H1 (cell line): Measurements from ENCODE around the gene MYOM3. TPM values are rescaled to one million over a fixed set of nuclear protein-coding genes. Genes with fewer than 3 reads are reported as not detected.

Experiments used
- CTCF ChIA-PET: fragments of 300-600 bp; sonication (Branson Sonifier 250); formaldehyde crosslinking; loops from one replicate; lab custom pipeline; 2021; ENCODE audit not compliant: partially characterized antibody; lab: Charles Lee
- POLR2A ChIA-PET: fragments of 300-600 bp; sonication (Branson Sonifier 250); formaldehyde crosslinking; loops from one replicate; lab custom pipeline; 2021; ENCODE audit warnings: inconsistent platforms; ENCODE audit not compliant: partially characterized antibody; lab: Charles Lee
- DNase-seq, 2 experiments: peaks; one replicate each; pipeline versions ENCODE4 v3.0.0 to v3.0.0-alpha.2; 2010 to 2022; ENCODE audit warnings: low spot score in 2 of 2, low read depth in 1 of 2, mixed read lengths in 1 of 2
- FAIRE-seq: peaks from 2 replicates; lab custom pipeline; 2011; peaks lifted over from hg19 to GRCh38; lab: Jason Lieb, UNC
- H2AFZ ChIP-seq: 2 replicates; pipeline ENCODE4 v1.8.1; 2012; ENCODE audit warnings: low read length, inconsistent platforms
- H2AK5ac ChIP-seq: 2 replicates; pipeline ENCODE4 v1.6.1; 2013; ENCODE audit warnings: low read depth, low read length
- H2BK120ac ChIP-seq: replicated peaks from 2 replicates; pipeline ENCODE3; 2013; ENCODE audit warnings: low read depth, low read length, inconsistent platforms
- H2BK12ac ChIP-seq: 2 replicates; pipeline ENCODE4 v1.6.1; 2013; ENCODE audit warnings: low read depth, low read length
- H2BK15ac ChIP-seq: 2 replicates; pipeline ENCODE4 v1.6.1; 2013; ENCODE audit warnings: low read length
- H2BK20ac ChIP-seq: 2 replicates; pipeline ENCODE4 v1.6.1; 2013; ENCODE audit warnings: low read length
- H2BK5ac ChIP-seq: 2 replicates; pipeline ENCODE4 v1.6.1; 2013; ENCODE audit warnings: low read depth, low read length
- H3K14ac ChIP-seq: 2 replicates; pipeline ENCODE4 v1.6.1; 2013; ENCODE audit warnings: inconsistent platforms; ENCODE audit not compliant: insufficient read length
- H3K18ac ChIP-seq: 2 replicates; pipeline ENCODE4 v1.6.1; 2013; ENCODE audit warnings: low read length; ENCODE audit errors: extremely low read depth
- H3K23ac ChIP-seq: 2 replicates; pipeline ENCODE4 v1.6.1; 2013; ENCODE audit warnings: inconsistent platforms; ENCODE audit not compliant: insufficient read length
- H3K23me2 ChIP-seq: 2 replicates; pipeline ENCODE4 v1.6.1; 2013; ENCODE audit warnings: low read depth, low read length
- H3K27ac ChIP-seq: 2 replicates; pipeline ENCODE4 v1.6.1; 2011; ENCODE audit warnings: low read depth, low read length, inconsistent platforms
- H3K27me3 ChIP-seq, 4 experiments: replicated peaks in 1 of 4; 1 replicate in 1 of 4; 2 replicates in 3 of 4; pipeline versions ENCODE4 v1.6.1 to v1.8.1; 2011 to 2013; ENCODE audit warnings: low read length in 3 of 4, mild to moderate bottlenecking in 3 of 4, inconsistent platforms in 2 of 4, mixed read lengths in 2 of 4, moderate library complexity in 1 of 4; ENCODE audit not compliant: control insufficient read depth in 3 of 4, insufficient read depth in 3 of 4; ENCODE audit errors: extremely low read depth in 1 of 4
- H3K36me3 ChIP-seq, 4 experiments: 2 replicates each; pipeline versions ENCODE4 v1.6.1 to v1.8.1; 2011 to 2013; ENCODE audit warnings: mild to moderate bottlenecking in 4 of 4, low read length in 3 of 4, moderate library complexity in 2 of 4, control low read depth in 1 of 4, inconsistent platforms in 1 of 4; ENCODE audit not compliant: insufficient read depth in 4 of 4, control insufficient read depth in 2 of 4
- H3K4ac ChIP-seq: replicated peaks from 2 replicates; pipeline ENCODE3; 2013; ENCODE audit warnings: low read length, low read depth, mixed read lengths, inconsistent platforms; ENCODE audit not compliant: insufficient read length
- H3K4me1 ChIP-seq, 4 experiments: replicated peaks in 1 of 4; 1 replicate in 1 of 4; 2 replicates in 3 of 4; pipeline versions ENCODE4 v1.6.1 to v1.8.1; 2011 to 2013; ENCODE audit warnings: low read length in 3 of 4, inconsistent platforms in 2 of 4, mixed read lengths in 1 of 4; ENCODE audit not compliant: insufficient read depth in 4 of 4, control insufficient read depth in 3 of 4
- H3K4me2 ChIP-seq, 2 experiments: 2 replicates each; pipeline versions ENCODE4 v1.6.1 to v1.8.1; 2011 to 2013; ENCODE audit warnings: low read depth in 2 of 2, low read length in 2 of 2, control low read depth in 1 of 2, inconsistent platforms in 1 of 2, mild to moderate bottlenecking in 1 of 2; ENCODE audit not compliant: insufficient read depth in 1 of 2
- H3K4me3 ChIP-seq, 4 experiments: fragments of 200-600, 300-600 bp in 1 of 4; sonication (generic), shearing (Covaris generic), sonication (Bioruptor Twin) in 1 of 4; 2 replicates each; pipeline versions ENCODE4 v1.5.1 to v1.8.1; 2011 to 2016; ENCODE audit warnings: low read length in 4 of 4, low read depth in 3 of 4, control low read depth in 2 of 4, inconsistent platforms in 2 of 4, mild to moderate bottlenecking in 2 of 4, mixed read lengths in 1 of 4, moderate library complexity in 1 of 4; ENCODE audit not compliant: insufficient read depth in 2 of 4; ENCODE audit errors: extremely low read depth in 1 of 4
- H3K56ac ChIP-seq: replicated peaks from 2 replicates; pipeline ENCODE3; 2013; ENCODE audit warnings: low read depth, mild to moderate bottlenecking, mixed read lengths, low read length, inconsistent platforms; ENCODE audit not compliant: insufficient read length
- H3K79me1 ChIP-seq: 2 replicates; pipeline ENCODE4 v1.6.1; 2013; ENCODE audit warnings: low read depth, low read length, control low read depth
- H3K79me2 ChIP-seq, 2 experiments: 2 replicates each; pipeline versions ENCODE4 v1.6.1 to v1.8.1; 2012 to 2013; ENCODE audit warnings: low read length in 2 of 2, mild to moderate bottlenecking in 2 of 2, inconsistent platforms in 1 of 2; ENCODE audit not compliant: insufficient read depth in 2 of 2, control insufficient read depth in 1 of 2
- H3K9ac ChIP-seq, 4 experiments: replicated peaks in 1 of 4; 1 replicate in 1 of 4; 2 replicates in 3 of 4; pipeline versions ENCODE4 v1.6.1 to v1.8.1; 2011 to 2013; ENCODE audit warnings: low read depth in 3 of 4, low read length in 3 of 4, control low read depth in 2 of 4, mild to moderate bottlenecking in 2 of 4, moderate library complexity in 2 of 4, inconsistent platforms in 1 of 4; ENCODE audit errors: extremely low read depth in 1 of 4
- H3K9me3 ChIP-seq, 2 experiments: 2 replicates each; pipeline versions ENCODE4 v1.6.1 to v1.8.1; 2012 to 2013; ENCODE audit warnings: mild to moderate bottlenecking in 2 of 2, moderate library complexity in 2 of 2, control low read depth in 1 of 2, inconsistent platforms in 1 of 2, low read depth in 1 of 2, low read length in 1 of 2, mixed read lengths in 1 of 2; ENCODE audit not compliant: insufficient read depth in 2 of 2
- H4K20me1 ChIP-seq, 2 experiments: replicated peaks in 1 of 2; 2 replicates each; pipeline versions ENCODE3 to v1.8.1; 2011 to 2013; ENCODE audit warnings: inconsistent platforms in 2 of 2, low read length in 2 of 2, mild to moderate bottlenecking in 1 of 2; ENCODE audit not compliant: insufficient read depth in 2 of 2, control insufficient read depth in 1 of 2
- H4K5ac ChIP-seq: 2 replicates; pipeline ENCODE4 v1.6.1; 2013; ENCODE audit warnings: low read length, low read depth, mixed read lengths, inconsistent platforms; ENCODE audit not compliant: insufficient read length
- H4K8ac ChIP-seq: 2 replicates; pipeline ENCODE4 v1.8.0; 2013; ENCODE audit warnings: mild to moderate bottlenecking, moderate library complexity, low read length, inconsistent platforms; ENCODE audit not compliant: insufficient read depth; ENCODE audit errors: extremely low read depth
- H4K91ac ChIP-seq: replicated peaks from 2 replicates; pipeline ENCODE3; 2013; ENCODE audit warnings: low read length, mixed read lengths, inconsistent platforms; ENCODE audit not compliant: insufficient read length
- ASH2L ChIP-seq: fragments of 200-600, 300-600 bp; sonication (generic); IDR thresholded peaks from one replicate; pipeline ENCODE4 v1.7.1; 2017; ENCODE audit warnings: low read length
- BCL11A ChIP-seq, 2 experiments: IDR thresholded peaks; one replicate each; pipeline ENCODE4 v1.6.1; 2011; ENCODE audit warnings: low read depth in 2 of 2, low read length in 2 of 2, mild to moderate bottlenecking in 2 of 2
- CBX5 ChIP-seq: fragments of 300-800, 300-1000 bp; sonication (generic); IDR thresholded peaks from 2 replicates; pipeline ENCODE4 v1.7.1; 2016; ENCODE audit warnings: antibody characterized with exemption, low read length, low read depth
- CBX8 ChIP-seq: fragments of 300-800, 300-1000 bp; sonication (generic); IDR thresholded peaks from 2 replicates; pipeline ENCODE4 v1.7.1; 2016; ENCODE audit warnings: low read depth, low read length, borderline replicate concordance
- CEBPB ChIP-seq: IDR thresholded peaks from 2 replicates; pipeline ENCODE4 v1.6.1; 2012; ENCODE audit warnings: low read depth, low read length
- CHD2 ChIP-seq: IDR thresholded peaks from 2 replicates; pipeline ENCODE4 v1.6.1; 2012; ENCODE audit warnings: low read length, improper control_type of control experiment
- CTBP2 ChIP-seq: IDR thresholded peaks from 2 replicates; pipeline ENCODE4 v1.7.0; 2011; ENCODE audit warnings: borderline replicate concordance, mild to moderate bottlenecking, moderate library complexity, mixed read lengths, low read length; ENCODE audit not compliant: insufficient read depth, insufficient read length
- KDM5A ChIP-seq: fragments of 200-600 bp; IDR thresholded peaks from 2 replicates; pipeline ENCODE4 v1.7.1; 2012; ENCODE audit warnings: mild to moderate bottlenecking, low read length, inconsistent platforms, mixed read lengths
- POLR2A ChIP-seq, 2 experiments: IDR thresholded peaks; 1 replicate in 1 of 2; 2 replicates in 1 of 2; pipeline ENCODE4 v1.6.1; 2011; ENCODE audit warnings: low read depth in 2 of 2, low read length in 2 of 2, mild to moderate bottlenecking in 2 of 2; ENCODE audit errors: control extremely low read depth in 1 of 2
- RFX5 ChIP-seq: IDR thresholded peaks from 2 replicates; pipeline ENCODE4 v1.6.1; 2011; ENCODE audit warnings: low read depth, low read length, improper control_type of control experiment, borderline replicate concordance
- SIN3A ChIP-seq, 2 experiments: IDR thresholded peaks in 1 of 2; conservative IDR thresholded peaks in 1 of 2; 2 replicates each; pipeline ENCODE4 v1.6.1; 2011 to 2012; ENCODE audit warnings: low read length in 2 of 2, improper control_type of control experiment in 1 of 2, low read depth in 1 of 2, mild to moderate bottlenecking in 1 of 2
- WGBS, 2 experiments: shearing (Covaris generic) in 1 of 2; methylation state at CpG; one replicate each; pipeline versions ENCODE4 v1.1.6 to v1.1.7; 2013 to 2015; ENCODE audit warnings: low lambda C conversion rate in 2 of 2, mixed read lengths in 2 of 2, inconsistent platforms in 1 of 2, low coverage in 1 of 2, missing lambda C conversion rate in 1 of 2; ENCODE audit not compliant: insufficient replicate concordance in 2 of 2, insufficient coverage in 1 of 2, insufficient read length in 1 of 2; ENCODE audit errors: extremely low coverage in 1 of 2, missing lambda C conversion rate in 1 of 2; 5-methylcytosine and 5-hydroxymethylcytosine counted together
- polyA plus RNA-seq, 7 experiments: library from polyadenylated mRNA; depleted of rRNA in 3 of 7; stranded (reverse) in 5 of 7; unstranded in 2 of 7; fragments of >200 nt in 5 of 7; fragments of 200-250 nt in 2 of 7; gene quantifications; 1 replicate in 5 of 7; 2 replicates in 1 of 7; 4 replicates in 1 of 7; pipeline versions ENCODE4 v1.2.1 to v1.2.3, GENCODE V29; 2011 to 2013; ENCODE audit warnings: missing spikeins in 2 of 7, mixed read lengths in 2 of 7
- total RNA-seq: library from RNA; stranded (reverse); fragmentation: NEBNext Ultra II Directional; extraction: Animal tissue kit (Norgen Biotek cat#: 25700); gene quantifications from 2 replicates; pipeline ENCODE4 v1.2.1, GENCODE V29; 2021
- TF ChIP-seq, protein P1 (sequence below): IDR thresholded peaks from 2 replicates; pipeline ENCODE4 v1.6.1; 2011; ENCODE audit warnings: low read depth, mild to moderate bottlenecking, low read length; ENCODE audit not compliant: insufficient read depth

MYOM3 gene
- total and polyA plus RNA-seq, 2 of the 8 experiments (the other 6 are each of a cell fraction or from before 2014, with no cell fraction given), result 0.08 to 0.09 TPM

DNA sequence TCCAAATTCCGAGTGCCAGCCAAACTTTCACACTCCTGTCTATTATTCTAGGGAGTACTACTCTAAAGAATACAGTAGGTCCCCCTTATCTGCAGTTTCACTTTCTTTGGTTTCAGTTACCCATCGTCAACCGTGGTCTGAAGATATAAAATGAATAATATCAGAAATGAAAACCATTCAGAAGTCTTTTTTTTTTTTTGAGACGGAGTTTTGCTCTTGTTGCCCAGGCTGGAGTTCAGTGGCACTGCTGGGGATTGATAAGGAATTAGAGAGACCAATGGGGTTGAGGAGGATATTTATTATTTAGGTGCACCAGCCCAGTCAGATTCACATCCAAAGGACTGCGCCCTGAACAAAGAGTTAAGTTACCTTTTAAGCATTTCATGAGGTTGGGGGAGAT, 79.0 kb downstream of the MYOM3 start:
- Histone ChIP-seq H3K14ac (no peak overlapping the region), H3K9me3 (no peaks in the 10 kb centered on the region), H3K18ac (no peak overlapping the region), H3K4me2 (no peak overlapping the region), H2BK20ac (no peak overlapping the region), H3K79me2 (no peaks in the 10 kb centered on the region), H3K56ac (no peak overlapping the region), H2AK5ac (no peak overlapping the region), H3K4ac (no peak overlapping the region), H4K5ac (no peak overlapping the region), H2BK12ac (no peak overlapping the region), H4K91ac (no peak overlapping the region), H2BK5ac (no peak overlapping the region), H3K4me1 (0 out of 7 replicates have a peak, but pooled peaks cover 0 to 2% (median 0%) of the 10 kb centered on the region in 4 experiments), H3K23me2 (no peaks in the 10 kb centered on the region), H2BK15ac (no peak overlapping the region), H2AFZ (no peak overlapping the region), H2BK120ac (no peak overlapping the region), H4K20me1 (no peaks in the 10 kb centered on the region), H3K4me3 (no peak overlapping the region), H3K27ac (no peak overlapping the region), H3K23ac (no peak overlapping the region), H3K79me1 (no peaks in the 10 kb centered on the region), H4K8ac (no peak overlapping the region), H3K9ac (no peak overlapping the region), H3K27me3 (no peaks in the 10 kb centered on the region), H3K36me3 (no peaks in the 10 kb centered on the region)
- FAIRE-seq (no peak), DNase-seq (no peak)
- TF ChIP-seq BCL11A (IDR thresholded peaks at IDR 0.05; ENCODE audit: low read depth in 2 of 2, low read length in 2 of 2) (no peak), CBX8 (no peak), SIN3A (conservative IDR thresholded peaks at IDR 0.05 in 1 of 2, IDR thresholded peaks at IDR 0.05 in 1 of 2; ENCODE audit: low read depth in 1 of 2, low read length in 2 of 2) (no peak), RFX5 (no peak), POLR2A (IDR thresholded peaks at IDR 0.05; ENCODE audit: control extremely low read depth in 1 of 2, low read depth in 2 of 2, low read length in 2 of 2) (no peak), CHD2 (no peak), CBX5 (no peak), KDM5A (no peak), ASH2L (no peak), CEBPB (no peak), CTBP2 (no peak)
- TF ChIP-seq, protein P1, sequence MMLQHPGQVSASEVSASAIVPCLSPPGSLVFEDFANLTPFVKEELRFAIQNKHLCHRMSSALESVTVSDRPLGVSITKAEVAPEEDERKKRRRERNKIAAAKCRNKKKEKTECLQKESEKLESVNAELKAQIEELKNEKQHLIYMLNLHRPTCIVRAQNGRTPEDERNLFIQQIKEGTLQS, result no peak
- ChIA-PET POLR2A (no interaction called here), CTCF (no interaction called here)
- 97% methylated on average over 5 of the region's 5 CpGs; no CpG with 5 or more reads in 1 of the 2 experiments for WGBS, 2 experiments
